WTC11 (cell line): ENCODE results near the gene ZDHHC8. TPM values are rescaled to one million over a fixed set of nuclear protein-coding genes. Genes with fewer than 3 reads are reported as not detected.

Experiments used
- ATAC-seq: fragments of 200-7000 bp; cut with Tn5 transposase; 2 replicates; pipeline ENCODE4 v1.10.0; 2021; ENCODE audit warnings: mild to moderate bottlenecking, moderate library complexity
- CTCF ChIA-PET: fragments of 300-600 bp; sonication (Branson Sonifier 250); formaldehyde crosslinking; loops from one replicate; lab custom pipeline; 2021; ENCODE audit warnings: antibody characterized with exemption; lab: Charles Lee
- POLR2A ChIA-PET: fragments of 350-600 bp; sonication (Branson Sonifier 250); formaldehyde crosslinking; loops from one replicate; lab custom pipeline; 2021; ENCODE audit warnings: antibody characterized with exemption; lab: Charles Lee
- DNase-seq: peaks from one replicate; pipeline ENCODE4 v3.0.0; 2021; ENCODE audit warnings: low spot score
- H3K27ac Mint-ChIP-seq: 2 replicates; pipeline ENCODE4 v1.8.0; 2021; ENCODE audit warnings: mixed read lengths
- H3K27me3 Mint-ChIP-seq: 2 replicates; pipeline ENCODE4 v1.8.0; 2021; ENCODE audit warnings: low read depth, mild to moderate bottlenecking, moderate library complexity, mixed read lengths
- H3K36me3 Mint-ChIP-seq: 2 replicates; pipeline ENCODE4 v1.8.0; 2021; ENCODE audit warnings: mixed read lengths
- H3K4me1 Mint-ChIP-seq: 2 replicates; pipeline ENCODE4 v1.8.0; 2022; ENCODE audit warnings: mixed read lengths
- H3K4me3 Mint-ChIP-seq: 2 replicates; pipeline ENCODE4 v1.8.0; 2021; ENCODE audit warnings: mild to moderate bottlenecking, moderate library complexity, mixed read lengths
- H3K9me3 Mint-ChIP-seq: 2 replicates; pipeline ENCODE4 v1.8.0; 2021; ENCODE audit warnings: mixed read lengths
- ATF1 ChIP-seq: sonication (generic); formaldehyde crosslinking; IDR thresholded peaks from 2 replicates; pipeline ENCODE4 v1.8.1; 2023; ENCODE audit warnings: mild to moderate bottlenecking, moderate library complexity, missing genetic modification reagents
- ATF2 ChIP-seq: sonication (generic); formaldehyde crosslinking; IDR thresholded peaks from 2 replicates; pipeline ENCODE4 v1.8.1; 2022; ENCODE audit warnings: low read depth, missing genetic modification reagents, borderline replicate concordance
- ATF6 ChIP-seq: sonication (generic); formaldehyde crosslinking; IDR thresholded peaks from 2 replicates; pipeline ENCODE4 v1.8.1; 2023; ENCODE audit warnings: mild to moderate bottlenecking, missing genetic modification reagents
- CREM ChIP-seq: sonication (generic); formaldehyde crosslinking; IDR thresholded peaks from 2 replicates; pipeline ENCODE4 v1.8.1; 2022; ENCODE audit warnings: mild to moderate bottlenecking, missing genetic modification reagents, moderate library complexity
- CTCF ChIP-seq: fragments of 200-600 bp; IDR thresholded peaks from 2 replicates; pipeline ENCODE4 v1.8.0; 2022; ENCODE audit warnings: antibody characterized with exemption
- E2F4 ChIP-seq: sonication (generic); formaldehyde crosslinking; IDR thresholded peaks from 2 replicates; pipeline ENCODE4 v1.8.1; 2022; ENCODE audit warnings: low read depth, mild to moderate bottlenecking, moderate library complexity, missing genetic modification reagents, borderline replicate concordance
- ERG ChIP-seq: fragments of 250-450 bp; sonication (Bioruptor Pico); IDR thresholded peaks from 2 replicates; pipeline ENCODE4 v1.8.0; 2021; ENCODE audit warnings: mild to moderate bottlenecking
- ETV6 ChIP-seq: sonication (generic); formaldehyde crosslinking; IDR thresholded peaks from 2 replicates; pipeline ENCODE4 v1.8.1; 2022; ENCODE audit warnings: mild to moderate bottlenecking, missing genetic modification reagents
- GABPB1 ChIP-seq: sonication (generic); formaldehyde crosslinking; IDR thresholded peaks from 2 replicates; pipeline ENCODE4 v1.8.1; 2023; ENCODE audit warnings: mild to moderate bottlenecking, missing genetic modification reagents
- GTF2I ChIP-seq: fragments of 250-450 bp; sonication (Bioruptor Pico); conservative IDR thresholded peaks from 2 replicates; pipeline ENCODE4 v1.4.0; 2021; ENCODE audit warnings: mild to moderate bottlenecking
- IRF2 ChIP-seq: sonication (generic); formaldehyde crosslinking; IDR thresholded peaks from 2 replicates; pipeline ENCODE4 v1.8.0; 2022; ENCODE audit warnings: low read depth, missing genetic modification reagents, borderline replicate concordance
- NR3C1 ChIP-seq: sonication (generic); formaldehyde crosslinking; conservative IDR thresholded peaks from 2 replicates; pipeline ENCODE4 v1.8.1; 2023; ENCODE audit warnings: low read depth, mild to moderate bottlenecking, missing genetic modification reagents
- PRDM15 ChIP-seq: sonication (generic); formaldehyde crosslinking; IDR thresholded peaks from 2 replicates; pipeline ENCODE4 v1.8.0; 2022; ENCODE audit warnings: missing genetic modification reagents
- PRRX2 ChIP-seq: fragments of 250-450 bp; sonication (Bioruptor Pico); IDR thresholded peaks from 2 replicates; pipeline ENCODE4 v1.8.0; 2021; ENCODE audit warnings: mild to moderate bottlenecking
- SOX15 ChIP-seq: fragments of 250-450 bp; sonication (Bioruptor Pico); IDR thresholded peaks from 2 replicates; pipeline ENCODE4 v1.9.0; 2021; ENCODE audit warnings: mild to moderate bottlenecking
- STAT6 ChIP-seq: sonication (generic); formaldehyde crosslinking; conservative IDR thresholded peaks from 2 replicates; pipeline ENCODE4 v1.8.1; 2023; ENCODE audit warnings: mild to moderate bottlenecking, low read depth, missing genetic modification reagents, moderate library complexity
- ZBTB21 ChIP-seq: sonication (generic); formaldehyde crosslinking; IDR thresholded peaks from 2 replicates; pipeline ENCODE4 v1.8.1; 2023; ENCODE audit warnings: mild to moderate bottlenecking, missing genetic modification reagents, borderline replicate concordance
- ZNF138 ChIP-seq: sonication (generic); formaldehyde crosslinking; conservative IDR thresholded peaks from 2 replicates; pipeline ENCODE4 v1.8.1; 2022; ENCODE audit warnings: mild to moderate bottlenecking, moderate library complexity, missing genetic modification reagents
- ZNF232 ChIP-seq: sonication (generic); formaldehyde crosslinking; IDR thresholded peaks from 2 replicates; pipeline ENCODE4 v1.8.0; 2022; ENCODE audit warnings: mild to moderate bottlenecking, missing genetic modification reagents
- ZNF512 ChIP-seq: sonication (generic); formaldehyde crosslinking; IDR thresholded peaks from 2 replicates; pipeline ENCODE4 v1.8.1; 2022; ENCODE audit warnings: missing genetic modification reagents, borderline replicate concordance
- total RNA-seq: library from RNA; stranded (reverse); gene quantifications from 3 replicates; pipeline ENCODE4 v1.2.3, GENCODE V29; 2021

The ZDHHC8 gene
- total RNA-seq, 1 experiment from 2014 or later = 79.7 TPM

GRCh38 chr22:20123366-20124082, 8.1 kb upstream of the ZDHHC8 start:
- peaks cover 12% of the 10 kb centered on the region for H3K4me1 Mint-ChIP-seq
- H3K36me3 Mint-ChIP-seq = peaks cover 73% of the 10 kb centered on the region
- H3K27me3 Mint-ChIP-seq = no peaks in the 10 kb centered on the region
- ChIA-PET CTCF (no interaction called here), POLR2A (no interaction called here)
- H3K27ac Mint-ChIP-seq = no peak overlapping the region
- H3K4me3 Mint-ChIP-seq = no peak overlapping the region
- H3K9me3 Mint-ChIP-seq = no peaks in the 10 kb centered on the region
- no peak for ATAC-seq
- no peak for DNase-seq
- TF ChIP-seq NR3C1 = no peak
- no peak for TF ChIP-seq ZBTB21 (CRISPR knock-in tag)
- no peak for TF ChIP-seq PRRX2 (CRISPR knock-in tag)
- no peak for TF ChIP-seq IRF2 (CRISPR knock-in tag)
- TF ChIP-seq GTF2I (CRISPR knock-in tag) = no peak
- TF ChIP-seq ATF1 (CRISPR knock-in tag) = no peak
- TF ChIP-seq ETV6 (CRISPR knock-in tag) = no peak
- no peak for TF ChIP-seq ERG (CRISPR knock-in tag)
- TF ChIP-seq CREM (CRISPR knock-in tag) = no peak
- TF ChIP-seq ZNF512 = no peak
- TF ChIP-seq GABPB1 (CRISPR knock-in tag) = no peak
- no peak for TF ChIP-seq ZNF138 (CRISPR knock-in tag)
- no peak for TF ChIP-seq ZNF232
- no peak for TF ChIP-seq CTCF
- TF ChIP-seq E2F4 (CRISPR knock-in tag) = no peak
- TF ChIP-seq SOX15 (CRISPR knock-in tag) = no peak
- no peak for TF ChIP-seq PRDM15
- no peak for TF ChIP-seq STAT6
- TF ChIP-seq ATF6 (CRISPR knock-in tag) = no peak
- TF ChIP-seq ATF2 (CRISPR knock-in tag) = no peak
- TF ChIP-seq, all 79 proteins: peak for 0
